GM23338 (cell line): Measurements from ENCODE around the gene GATA5. TPM values are rescaled to one million over a fixed set of nuclear protein-coding genes. Genes with fewer than 3 reads are reported as not detected.
"Not testable (repeated sequence)": the region's sequence is repeated elsewhere in the genome, so short reads cannot be mapped to it uniquely, and the experiment has no call there.

Source experiments
- ATAC-seq: fragments of 200-7000 bp; cut with Tn5 transposase; 3 replicates; pipeline ENCODE4 v1.9.1; 2020
- DNase-seq: peaks from one replicate; pipeline ENCODE4 v3.0.0-alpha.2; 2015; ENCODE audit warnings: low spot score
- H2AFZ ChIP-seq: fragments of 200-600 bp; sonication (generic); 2 replicates; pipeline ENCODE4 v1.8.0; 2016; ENCODE audit warnings: antibody characterized with exemption, mild to moderate bottlenecking, moderate library complexity
- H3F3A ChIP-seq: fragments of 200-600 bp; sonication (generic); replicated peaks from 2 replicates; pipeline ENCODE4 v1.8.0; 2017; ENCODE audit warnings: antibody characterized with exemption, mixed run types, low read depth
- H3K27ac ChIP-seq: fragments of 200-600 bp; sonication (generic); 2 replicates; pipeline ENCODE4 v1.6.1; 2016; ENCODE audit warnings: low read depth
- H3K27me3 ChIP-seq: fragments of 200-600 bp; sonication (generic); 2 replicates; pipeline ENCODE4 v1.8.0; 2016; ENCODE audit warnings: mild to moderate bottlenecking, mixed run types, moderate library complexity; ENCODE audit not compliant: insufficient read depth
- H3K36me3 ChIP-seq: fragments of 200-600 bp; sonication (generic); 2 replicates; pipeline ENCODE4 v1.8.0; 2016; ENCODE audit warnings: mild to moderate bottlenecking; ENCODE audit not compliant: insufficient read depth
- H3K4me1 ChIP-seq: fragments of 200-600 bp; sonication (generic); 2 replicates; pipeline ENCODE4 v1.8.0; 2016; ENCODE audit warnings: mild to moderate bottlenecking, moderate library complexity; ENCODE audit not compliant: insufficient read depth
- H3K4me2 ChIP-seq: fragments of 200-600 bp; sonication (generic); 2 replicates; pipeline ENCODE4 v1.7.1; 2017; ENCODE audit warnings: mixed run types
- H3K4me3 ChIP-seq: fragments of 200-600 bp; sonication (generic); 2 replicates; pipeline ENCODE4 v1.6.1; 2016; ENCODE audit warnings: mixed run types
- H3K79me2 ChIP-seq: fragments of 200-600 bp; sonication (generic); replicated peaks from 2 replicates; pipeline ENCODE4 v1.8.0; 2017; ENCODE audit warnings: mild to moderate bottlenecking; ENCODE audit not compliant: insufficient read depth
- H3K9me2 ChIP-seq: fragments of 200-600 bp; sonication (generic); 2 replicates; pipeline ENCODE4 v1.8.0; 2017; ENCODE audit not compliant: insufficient read depth
- H4K20me1 ChIP-seq: fragments of 200-600 bp; sonication (generic); replicated peaks from 2 replicates; pipeline ENCODE4 v1.8.0; 2017; ENCODE audit warnings: mild to moderate bottlenecking; ENCODE audit not compliant: insufficient read depth
- H3K27ac Mint-ChIP-seq: 2 replicates; pipeline ENCODE4 v1.8.0; 2020; ENCODE audit warnings: inconsistent platforms, mild to moderate bottlenecking, moderate library complexity, mixed read lengths
- H3K27me3 Mint-ChIP-seq: 3 replicates; pipeline ENCODE4 v1.8.0; 2022; ENCODE audit warnings: low read depth, mild to moderate bottlenecking, moderate library complexity, mixed read lengths, inconsistent platforms; ENCODE audit not compliant: insufficient read depth, poor library complexity
- H3K36me3 Mint-ChIP-seq: 3 replicates; pipeline ENCODE4 v1.8.0; 2021; ENCODE audit warnings: low read depth, mild to moderate bottlenecking, inconsistent platforms, moderate library complexity, mixed read lengths
- H3K4me1 Mint-ChIP-seq: 3 replicates; pipeline ENCODE4 v1.8.0; 2020; ENCODE audit warnings: mild to moderate bottlenecking, inconsistent platforms, mixed read lengths
- H3K4me3 Mint-ChIP-seq: 3 replicates; pipeline ENCODE4 v1.8.0; 2021; ENCODE audit warnings: moderate library complexity, mild to moderate bottlenecking, inconsistent platforms, mixed read lengths
- H3K9me3 Mint-ChIP-seq: 3 replicates; pipeline ENCODE4 v1.8.0; 2020; ENCODE audit warnings: moderate library complexity, mild to moderate bottlenecking, inconsistent platforms, mixed read lengths
- ETS1 ChIP-seq: IDR thresholded peaks from 2 replicates; pipeline ENCODE4 v1.6.1; 2016; ENCODE audit warnings: antibody characterized with exemption
- EZH2 ChIP-seq: fragments of 200-600 bp; sonication (generic); IDR thresholded peaks from one replicate; pipeline ENCODE4 v1.8.0; 2017; ENCODE audit warnings: antibody characterized with exemption, mild to moderate bottlenecking, low read depth; ENCODE audit not compliant: unreplicated experiment
- POLR2AphosphoS5 ChIP-seq: IDR thresholded peaks from 2 replicates; pipeline ENCODE4 v1.6.1; 2016; ENCODE audit warnings: antibody characterized with exemption, low read depth
- REST ChIP-seq: IDR thresholded peaks from one replicate; pipeline ENCODE4 v1.6.1; 2018; ENCODE audit warnings: antibody characterized with exemption; ENCODE audit not compliant: unreplicated experiment
- ZNF114 ChIP-seq: fragments of 250-450 bp; sonication (Bioruptor Pico); IDR thresholded peaks from 2 replicates; pipeline ENCODE4 v1.5.0; 2020; ENCODE audit warnings: mild to moderate bottlenecking, moderate library complexity
- ZNF462 ChIP-seq: fragments of 250-450 bp; sonication (Bioruptor Pico); IDR thresholded peaks from 2 replicates; pipeline ENCODE4 v1.5.0; 2020; ENCODE audit warnings: mild to moderate bottlenecking, moderate library complexity
- polyA plus RNA-seq: library from polyadenylated mRNA; unstranded; fragments of >200 nt; fragmentation: Nextera tagmentation; extraction: Ambion mirVana; gene quantifications from 2 replicates; pipeline ENCODE4 v1.2.1, GENCODE V29; 2016
- total RNA-seq: library from RNA; depleted of rRNA; stranded (reverse); fragments of >200 nt; shearing (Covaris generic); gene quantifications from 2 replicates; pipeline ENCODE4 v1.2.3, GENCODE V29; 2014

The GATA5 gene
- total and polyA plus RNA-seq, 2 experiments from 2014 or later, result 0.60 to 0.73 TPM

GRCh38 chr20:62426699-62427131 lies 49.1 kb downstream of the GATA5 start (continued):
- TF ChIP-seq ZNF462 (CRISPR knock-in tag) (no peak), ETS1 (no peak), REST (no peak), ZNF114 (CRISPR knock-in tag) (no peak), POLR2AphosphoS5 (no peak), EZH2 (no peak)

GRCh38 chr20:62426059-62426348 lies 49.8 kb downstream of the GATA5 start:
- H3K9me3 Mint-ChIP-seq, H3K9me2 ChIP-seq, H3K79me2 ChIP-seq, H3K4me3 Mint-ChIP-seq, ATAC-seq, H3K27me3 Mint-ChIP-seq, H3K36me3 Mint-ChIP-seq, H3K27me3 ChIP-seq, H3K4me2 ChIP-seq, H3K4me3 ChIP-seq, H4K20me1 ChIP-seq, H3K27ac Mint-ChIP-seq, DNase-seq, H2AFZ ChIP-seq, H3K27ac ChIP-seq, H3K36me3 ChIP-seq: not testable (repeated sequence)
- Histone ChIP-seq H3K4me1 (peaks cover 22% of the 10 kb centered on the region), H3F3A (peaks cover 12% of the 10 kb centered on the region)
- peaks cover 42% of the 10 kb centered on the region for H3K4me1 Mint-ChIP-seq
